Peyer's patch (tissue), 4 donors: ENCODE measurements around the gene NXNL1.

Source experiments
- POLR2A ChIP-seq, 2 donors: fragments of 450-650 bp; IDR thresholded peaks; one replicate each; pipeline ENCODE4 v1.5.1; 2017; ENCODE audit warnings: antibody characterized with exemption in 2 of 2, mild to moderate bottlenecking in 2 of 2, moderate library complexity in 2 of 2
- TF ChIP-seq, protein P1 (sequence below), 6 experiments: fragments of 450-650 bp in 4 of 6; fragments of 200-600 bp in 2 of 6; sonication (generic) in 1 of 6; IDR thresholded peaks; one replicate each; pipeline ENCODE4 v1.5.1; 2017 to 2019; ENCODE audit warnings: antibody characterized with exemption in 6 of 6, mild to moderate bottlenecking in 3 of 6, moderate library complexity in 1 of 6

DNA sequence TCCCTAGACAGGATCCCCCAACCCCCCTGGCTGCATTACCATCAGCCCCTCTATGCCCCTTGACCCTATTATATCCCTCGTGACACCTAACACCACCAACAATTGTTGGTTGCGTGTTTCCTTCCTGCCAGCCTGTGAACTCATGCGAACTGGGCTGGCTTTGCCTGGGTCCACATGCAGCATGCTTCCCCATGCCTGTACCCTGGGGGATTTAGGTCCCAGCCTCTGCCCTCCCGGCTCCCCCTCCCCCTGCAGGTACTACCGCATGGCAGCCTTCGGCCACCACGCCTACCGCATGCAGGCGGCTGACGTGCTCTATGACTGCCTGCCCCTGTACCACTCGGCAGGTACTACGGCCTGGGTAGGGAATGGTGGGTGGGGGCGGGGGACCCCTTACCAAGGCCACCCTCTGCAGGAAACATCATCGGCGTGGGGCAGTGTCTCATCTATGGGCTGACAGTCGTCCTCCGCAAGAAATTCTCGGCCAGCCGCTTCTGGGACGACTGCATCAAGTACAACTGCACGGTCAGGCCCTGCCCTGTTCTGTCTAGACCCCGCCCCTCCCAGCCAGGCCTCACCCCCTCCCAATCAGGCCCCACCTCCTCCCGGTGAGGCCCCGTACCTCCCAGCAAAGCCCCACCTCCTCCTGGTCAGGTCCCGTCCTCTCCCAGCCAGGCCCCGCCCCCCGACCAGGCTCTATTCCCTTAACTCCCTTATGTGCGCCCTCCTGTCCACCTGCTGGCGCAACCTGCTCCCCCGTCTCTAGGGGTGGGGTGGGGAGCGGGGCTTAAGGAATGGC is 28.1 kb upstream of the NXNL1 start:
- TF ChIP-seq, protein P1, sequence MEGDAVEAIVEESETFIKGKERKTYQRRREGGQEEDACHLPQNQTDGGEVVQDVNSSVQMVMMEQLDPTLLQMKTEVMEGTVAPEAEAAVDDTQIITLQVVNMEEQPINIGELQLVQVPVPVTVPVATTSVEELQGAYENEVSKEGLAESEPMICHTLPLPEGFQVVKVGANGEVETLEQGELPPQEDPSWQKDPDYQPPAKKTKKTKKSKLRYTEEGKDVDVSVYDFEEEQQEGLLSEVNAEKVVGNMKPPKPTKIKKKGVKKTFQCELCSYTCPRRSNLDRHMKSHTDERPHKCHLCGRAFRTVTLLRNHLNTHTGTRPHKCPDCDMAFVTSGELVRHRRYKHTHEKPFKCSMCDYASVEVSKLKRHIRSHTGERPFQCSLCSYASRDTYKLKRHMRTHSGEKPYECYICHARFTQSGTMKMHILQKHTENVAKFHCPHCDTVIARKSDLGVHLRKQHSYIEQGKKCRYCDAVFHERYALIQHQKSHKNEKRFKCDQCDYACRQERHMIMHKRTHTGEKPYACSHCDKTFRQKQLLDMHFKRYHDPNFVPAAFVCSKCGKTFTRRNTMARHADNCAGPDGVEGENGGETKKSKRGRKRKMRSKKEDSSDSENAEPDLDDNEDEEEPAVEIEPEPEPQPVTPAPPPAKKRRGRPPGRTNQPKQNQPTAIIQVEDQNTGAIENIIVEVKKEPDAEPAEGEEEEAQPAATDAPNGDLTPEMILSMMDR (IDR thresholded peaks at IDR 0.05) = peak in 3 of 6 experiments; percentile 34 to 47 (median 38)
- peak in 1 of 2 donors; percentile 12 for TF ChIP-seq POLR2A (IDR thresholded peaks at IDR 0.05)
